HG02759 (cell line): Measurements from ENCODE around the gene SOCS2.
A peak's percentile ranks its signal among the peaks of the same experiment; 100 is the strongest.
"Not testable (repeated sequence)": the region's sequence is repeated elsewhere in the genome, so short reads cannot be mapped to it uniquely, and the experiment has no call there.

Experiments
- ATAC-seq: cut with Tn5 transposase; IDR thresholded peaks from one replicate; pipeline ENCODE4 v1.9.1; 2021; ENCODE audit warnings: mild to moderate bottlenecking, moderate library complexity; ENCODE audit not compliant: unreplicated experiment

SOCS2 gene, protein sequence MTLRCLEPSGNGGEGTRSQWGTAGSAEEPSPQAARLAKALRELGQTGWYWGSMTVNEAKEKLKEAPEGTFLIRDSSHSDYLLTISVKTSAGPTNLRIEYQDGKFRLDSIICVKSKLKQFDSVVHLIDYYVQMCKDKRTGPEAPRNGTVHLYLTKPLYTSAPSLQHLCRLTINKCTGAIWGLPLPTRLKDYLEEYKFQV

DNA sequence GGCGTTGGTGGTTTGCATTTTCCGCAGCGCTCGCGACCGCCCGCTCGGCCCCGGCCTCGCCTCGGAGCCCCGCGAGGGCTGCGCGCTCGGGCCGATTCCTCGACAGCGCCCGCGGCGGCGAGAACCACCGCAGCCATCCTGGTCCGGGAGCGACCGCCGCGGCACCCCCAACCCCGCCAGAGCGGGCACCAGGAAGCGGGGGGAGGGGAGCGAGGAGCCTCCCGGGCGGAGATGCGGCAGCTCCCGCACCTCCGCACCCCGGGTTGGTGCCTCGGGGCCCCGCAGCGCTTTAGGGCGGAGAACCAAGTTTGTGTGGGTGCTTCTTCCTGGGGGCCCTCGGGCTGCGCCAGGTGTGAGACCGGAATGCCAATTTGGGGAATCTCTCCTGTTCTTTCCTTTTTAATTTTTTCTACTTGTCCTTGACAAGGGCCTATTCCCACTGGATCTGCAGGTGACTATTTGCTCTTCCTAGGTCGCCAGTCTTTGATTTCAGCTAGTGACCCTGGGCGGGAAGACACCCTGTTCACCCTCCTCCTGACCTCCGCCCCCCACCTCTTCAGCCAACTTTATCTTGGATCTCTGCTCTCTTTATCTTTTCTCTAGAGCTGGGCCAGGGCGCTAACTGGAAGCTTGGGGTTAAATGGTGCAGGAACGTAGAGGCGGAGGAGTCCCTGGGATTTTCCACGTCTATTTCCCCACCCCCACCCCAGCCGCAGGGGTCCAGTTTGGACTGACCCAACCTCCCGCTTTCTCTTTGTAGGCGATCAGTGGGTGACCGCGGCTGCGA is at the start of gene SOCS2:
Gene SOCS2 (plus strand): TSS at position 751 of the 787 bp plus-strand sequence. CDS start 223 bp downstream, outside the sequence.
- no peak for ATAC-seq

DNA sequence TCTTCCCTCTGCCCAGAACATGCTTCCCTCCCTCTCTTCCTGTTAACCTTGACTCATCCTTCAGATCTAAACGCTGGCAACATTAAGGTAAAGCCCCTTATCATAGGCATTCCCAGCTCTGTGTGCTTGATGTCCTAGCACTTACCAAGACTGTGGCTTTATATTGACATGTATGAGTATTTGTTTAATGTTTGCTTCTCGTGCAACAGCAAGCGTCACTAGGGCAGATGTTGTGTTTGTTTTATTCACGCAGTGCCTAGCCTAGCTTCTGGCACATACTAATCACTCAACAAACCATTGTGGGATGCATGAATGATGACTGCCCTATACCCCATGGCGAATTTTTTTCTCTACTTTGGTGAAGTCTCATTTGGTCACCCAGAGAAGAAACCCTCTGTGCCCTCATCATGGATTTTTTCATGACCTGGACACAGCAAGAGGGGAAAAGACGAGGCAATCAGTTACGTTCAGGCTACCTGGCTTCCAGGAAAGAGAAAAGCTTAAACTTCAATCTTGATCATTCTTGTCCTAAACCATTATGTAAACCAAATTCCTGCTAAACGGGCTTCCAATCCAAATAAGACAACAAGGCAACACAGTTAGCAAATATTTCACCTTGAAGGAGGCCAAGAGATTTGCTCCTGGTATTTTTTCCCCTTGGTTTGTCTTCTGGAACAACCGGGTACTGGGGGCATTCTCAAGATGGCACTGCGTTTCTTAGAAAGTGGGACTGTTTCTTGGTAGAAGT is 47.9 kb upstream of the SOCS2 start:
- ATAC-seq, result no peak

DNA sequence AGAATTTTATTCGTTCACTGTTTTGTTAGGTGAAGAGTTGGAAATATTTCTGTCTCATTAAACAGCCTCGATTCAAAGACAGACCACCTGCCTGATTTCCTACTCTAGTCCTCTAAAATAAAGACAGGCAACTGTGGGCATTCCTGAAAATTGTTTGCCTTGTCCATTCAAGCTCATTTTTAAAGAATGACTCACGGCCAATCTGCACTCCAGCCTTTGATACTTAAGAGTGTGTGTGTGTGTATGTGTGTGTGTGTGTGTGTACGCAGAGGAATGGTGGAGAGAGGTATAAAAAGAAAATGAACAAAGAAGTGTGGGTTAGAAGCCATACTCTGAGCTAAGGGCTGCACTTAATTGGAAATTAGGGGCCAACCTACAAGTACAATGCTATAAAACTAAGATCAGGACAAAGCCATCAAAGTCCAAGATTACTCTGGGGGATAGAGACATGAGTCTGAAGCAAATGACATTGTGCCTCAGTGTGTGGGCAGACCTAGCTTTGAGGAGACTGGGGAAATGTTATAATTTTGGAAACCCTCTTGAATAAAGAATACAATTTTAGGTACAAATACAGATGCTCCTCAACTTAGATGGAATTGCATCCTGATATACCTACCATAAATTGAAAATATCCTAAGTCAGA is 45.6 kb upstream of the SOCS2 start:
- no peak for ATAC-seq

DNA sequence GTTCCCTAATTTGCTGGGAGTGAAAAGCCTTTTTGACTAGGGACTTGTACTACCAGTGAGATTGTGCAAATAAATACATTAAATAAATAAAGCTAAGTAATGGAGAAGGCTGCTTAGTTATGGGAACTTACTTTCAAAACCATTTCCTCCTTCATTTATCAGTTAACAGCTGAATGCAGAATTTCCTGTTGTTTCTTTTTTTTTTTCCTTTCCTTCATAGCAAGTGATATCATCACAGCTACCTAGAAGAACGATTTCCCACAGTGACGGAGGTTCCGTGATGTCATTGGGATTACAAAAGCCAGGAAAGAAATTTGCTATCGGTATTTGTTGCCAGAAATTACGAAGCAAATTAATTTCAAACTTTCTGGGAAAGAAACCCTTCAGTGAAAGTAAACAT is 42.1 kb upstream of the SOCS2 start:
- ATAC-seq, result no peak

DNA sequence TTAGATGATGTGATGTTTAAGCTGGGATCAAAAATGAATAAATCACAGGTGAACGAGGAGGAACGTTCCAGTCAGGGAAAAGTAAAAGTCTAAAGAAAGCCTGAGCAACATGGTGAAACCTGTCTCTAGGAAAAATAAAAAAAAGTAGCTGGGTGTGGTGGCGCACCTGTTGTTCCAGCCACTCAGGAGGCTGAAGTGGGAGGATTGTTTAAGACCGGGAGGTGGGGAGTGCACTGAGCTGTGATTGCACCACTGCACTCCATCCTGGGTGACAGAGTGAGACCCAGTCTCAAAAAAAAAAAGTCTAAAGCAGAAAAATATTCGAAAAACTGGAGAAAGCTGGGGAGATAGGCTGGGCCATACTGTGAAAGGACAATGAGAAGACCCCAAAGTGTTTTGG is 39.2 kb upstream of the SOCS2 start:
- no peak for ATAC-seq

DNA sequence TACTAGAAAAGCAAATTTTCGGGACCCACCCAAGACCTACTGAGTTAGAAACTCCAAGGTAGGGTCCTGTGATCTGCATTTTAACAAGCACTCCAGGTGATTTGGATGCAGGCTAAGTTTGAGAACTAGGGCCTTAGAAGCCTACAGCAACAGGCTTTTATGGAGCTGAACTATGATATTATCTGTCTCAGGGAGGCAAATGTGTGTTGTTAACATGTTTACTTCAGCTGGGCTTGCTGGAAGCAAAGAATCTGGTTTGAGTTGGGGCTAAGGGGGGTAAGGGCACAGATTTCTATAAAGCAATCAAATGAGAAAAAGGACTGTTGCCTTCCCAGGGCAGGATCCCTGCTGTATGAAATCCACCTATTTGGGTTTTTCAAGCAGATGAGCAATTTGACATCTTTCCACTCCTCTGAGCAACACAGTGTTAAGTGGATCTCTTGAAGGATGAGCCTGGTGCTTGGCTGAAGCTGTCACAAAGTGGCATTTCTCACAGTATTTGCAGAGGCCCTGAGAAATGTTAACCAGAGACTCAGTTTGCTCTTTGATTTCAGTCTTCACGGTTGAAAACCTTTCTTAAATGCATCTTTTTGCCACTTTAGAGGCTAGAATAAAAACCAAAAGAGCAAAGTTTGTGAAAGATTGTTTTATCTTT is 36.2 kb upstream of the SOCS2 start:
- ATAC-seq, result peak; percentile 42

DNA sequence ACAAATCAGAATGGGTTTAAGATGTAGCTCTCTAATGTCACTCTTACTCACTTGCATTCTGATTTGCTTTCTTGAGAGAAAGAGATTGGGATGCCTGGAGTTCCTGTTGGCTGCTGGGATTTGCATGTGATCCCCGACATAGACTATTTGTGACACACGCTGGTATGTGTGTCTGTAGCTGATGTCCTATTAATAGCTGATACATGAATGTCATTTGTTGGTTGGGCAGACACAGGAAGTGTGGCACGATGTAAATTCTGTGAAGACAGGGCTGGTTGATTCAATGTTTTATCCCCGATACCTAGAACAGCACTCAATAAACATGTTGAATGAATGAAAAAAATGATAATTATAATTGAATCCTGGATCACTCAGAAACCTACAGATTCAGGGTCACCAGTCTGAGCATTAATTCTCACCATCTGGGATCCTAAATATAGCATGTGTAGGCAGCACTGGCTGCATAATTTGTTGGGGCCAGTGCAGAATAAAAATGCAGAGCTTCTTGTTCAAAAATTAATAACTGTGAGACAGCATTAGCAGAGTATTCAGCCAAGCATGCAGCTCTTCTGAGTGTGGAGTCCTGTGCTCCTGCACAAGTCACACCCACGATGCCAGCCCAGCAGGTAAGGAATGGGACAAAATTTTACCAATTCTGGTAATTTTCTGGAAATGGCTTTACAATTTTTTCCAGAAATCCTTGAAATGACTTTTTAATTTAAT is 35.5 kb upstream of the SOCS2 start:
- peak; percentile 90 for ATAC-seq

DNA sequence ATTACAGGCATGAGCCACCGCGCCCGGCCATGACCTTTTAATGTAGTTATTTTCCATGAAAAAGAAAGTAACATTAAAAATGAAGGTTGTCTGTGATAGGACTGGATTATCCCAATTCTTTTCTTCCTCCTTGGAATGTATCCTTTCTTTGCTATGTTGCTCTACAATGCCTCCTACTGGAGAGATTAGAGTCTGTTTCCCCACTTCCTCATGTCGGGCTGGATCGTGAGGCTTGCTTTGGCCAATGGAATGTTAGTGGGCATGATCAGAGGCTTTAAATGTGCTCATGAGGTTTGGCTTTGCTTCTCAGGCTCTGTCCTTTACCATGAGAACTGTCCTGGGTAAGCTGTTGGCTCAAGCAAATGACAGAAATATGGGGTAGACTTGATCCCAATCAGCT is 34.7 kb upstream of the SOCS2 start:
- ATAC-seq, result no peak

DNA sequence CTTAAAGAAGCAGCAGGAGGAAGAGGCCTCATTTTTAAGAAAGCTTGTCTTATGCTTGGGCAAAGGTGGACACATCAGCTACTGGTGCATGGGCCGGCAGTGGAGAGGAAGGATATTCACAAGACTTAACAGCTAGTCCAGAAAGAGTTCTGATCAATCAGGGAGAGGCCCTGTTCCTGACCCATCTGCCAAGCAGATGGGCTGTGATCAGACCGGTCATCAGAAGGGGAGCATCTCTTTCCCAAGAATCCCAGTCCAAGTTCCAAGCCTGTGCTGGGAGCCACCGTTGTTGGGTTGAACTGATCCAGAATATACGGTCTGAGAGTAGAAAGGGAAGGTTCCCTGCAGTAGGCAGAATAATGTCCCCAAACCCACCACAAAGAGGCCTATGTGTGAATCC is 32.7 kb upstream of the SOCS2 start:
- no peak for ATAC-seq

DNA sequence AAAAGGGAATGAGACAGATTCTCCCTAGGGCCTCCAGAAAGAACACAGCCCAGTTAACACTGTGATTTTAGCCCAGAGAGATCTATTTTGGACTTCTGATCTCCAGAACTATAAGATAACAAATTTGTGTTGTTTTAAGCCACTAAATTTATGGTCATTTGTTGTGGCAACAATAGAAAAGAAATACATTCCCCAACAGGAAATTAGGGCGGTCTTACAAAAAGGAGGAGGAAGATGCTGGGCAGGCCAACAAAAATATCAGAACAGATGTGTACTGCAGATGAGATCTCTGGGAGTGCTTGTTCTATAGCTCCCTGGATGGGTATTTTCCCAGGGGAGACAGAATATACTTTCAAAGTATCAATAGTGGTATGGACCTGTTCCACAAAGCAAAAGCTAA is 32.0 kb upstream of the SOCS2 start:
- no peak for ATAC-seq

DNA sequence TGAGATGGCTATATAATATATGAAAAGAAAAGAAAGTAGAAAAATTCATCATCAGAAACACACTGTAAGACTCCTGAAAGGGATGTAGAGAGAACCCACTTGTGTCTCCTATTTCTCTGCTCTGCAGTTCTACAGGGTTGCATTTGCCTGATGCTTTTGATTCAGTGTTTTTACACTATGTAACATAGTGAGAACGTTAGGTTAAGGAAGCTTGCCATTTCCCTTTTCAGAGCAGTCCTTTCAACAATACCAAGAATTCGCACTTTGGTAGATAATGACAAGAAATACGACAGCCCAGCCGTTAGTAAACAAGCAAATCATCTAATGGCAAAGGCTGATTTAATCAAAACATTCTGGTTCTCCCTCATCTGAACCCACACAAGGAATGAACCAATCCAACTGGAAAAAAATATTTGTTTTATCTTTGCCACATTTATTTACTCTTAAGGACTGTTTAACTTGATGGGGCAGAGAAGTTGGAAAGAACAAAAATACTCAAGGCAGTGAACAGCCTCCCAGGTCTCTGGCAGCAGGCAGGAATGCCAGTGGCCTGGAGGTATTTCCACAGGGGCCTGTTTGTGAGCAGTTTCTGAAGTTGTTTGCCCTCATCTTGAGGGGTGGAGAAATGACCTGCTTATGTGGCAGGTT is 30.8 kb upstream of the SOCS2 start:
- no peak for ATAC-seq

DNA sequence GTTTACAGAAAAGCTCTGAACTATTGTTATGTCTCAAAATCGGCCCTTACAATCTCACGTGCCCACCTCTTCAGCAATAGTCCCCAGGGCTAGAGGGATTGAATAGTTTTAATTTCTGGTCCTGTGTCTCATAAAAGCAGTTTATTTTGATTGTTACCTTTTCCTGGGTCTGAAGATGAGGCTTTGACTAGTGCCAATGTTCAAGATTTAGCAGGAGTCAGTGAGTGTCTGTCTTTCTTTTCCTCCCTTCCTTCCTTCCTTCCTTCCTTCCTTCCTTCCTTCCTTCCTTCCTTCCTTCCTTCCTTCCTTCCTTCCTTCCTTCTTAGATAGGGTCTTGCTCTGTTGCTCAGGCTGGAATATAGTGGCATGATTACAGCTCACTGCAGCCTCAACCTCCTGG is 24.7 kb upstream of the SOCS2 start:
- ATAC-seq, result no peak

DNA sequence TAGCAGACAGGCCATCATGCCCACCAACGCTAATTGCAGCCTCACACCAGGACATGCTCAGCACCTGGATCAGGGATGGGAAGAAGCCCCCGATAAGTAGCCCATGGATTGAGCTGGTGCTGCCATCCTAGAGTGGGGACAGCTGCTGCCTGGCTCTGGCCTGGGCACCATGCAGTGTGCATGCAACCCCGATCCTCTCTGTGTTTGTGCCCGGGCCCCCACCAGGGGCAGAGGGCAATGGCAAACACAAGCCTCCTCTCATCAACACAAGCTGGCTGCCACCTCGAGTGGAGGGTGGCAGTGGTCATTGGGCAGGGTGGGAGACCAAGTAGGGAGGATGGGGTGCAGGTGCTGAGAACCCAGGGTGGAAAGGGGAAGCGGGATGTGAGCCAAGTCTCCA is 23.3 kb upstream of the SOCS2 start:
- no peak for ATAC-seq

DNA sequence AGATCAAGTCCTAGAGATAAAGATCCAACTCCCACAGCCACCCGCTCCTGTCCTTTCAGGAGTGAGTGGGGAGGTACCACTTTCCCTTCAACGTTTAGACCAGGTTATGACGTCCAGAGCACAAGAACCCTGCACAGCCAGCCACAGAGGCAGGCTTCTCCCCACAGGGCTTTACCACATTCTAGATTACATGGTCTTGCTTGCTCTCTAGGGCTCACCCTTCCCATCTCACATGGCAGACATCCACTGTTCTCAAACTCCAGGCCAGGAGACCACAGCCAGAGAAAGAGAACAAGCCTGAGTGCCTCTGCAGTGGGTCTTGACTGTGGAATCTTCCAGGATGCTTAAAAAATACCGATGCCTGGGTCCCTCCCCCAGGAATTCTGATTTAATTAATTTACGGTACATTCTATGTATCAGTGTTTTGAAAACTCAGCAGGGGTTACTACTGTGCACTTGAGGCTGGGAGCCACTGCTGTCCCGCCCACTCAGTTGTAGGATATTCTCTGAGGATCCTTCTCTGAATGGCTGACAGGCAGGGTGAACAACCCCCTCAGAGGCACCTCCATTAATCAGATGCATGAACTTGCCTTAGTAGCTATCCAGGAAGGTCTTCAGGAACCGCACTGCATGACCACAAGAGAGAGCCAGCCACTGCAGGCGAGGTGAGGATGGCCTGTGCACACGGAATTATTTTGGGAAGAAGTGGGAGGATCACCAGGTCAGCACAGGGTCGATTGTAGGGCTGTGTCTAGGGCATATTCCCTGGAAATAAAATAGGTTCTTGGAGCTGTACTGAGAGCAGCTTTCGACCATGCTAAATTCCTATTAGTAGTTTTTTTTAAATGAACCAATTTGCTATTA is 21.5 kb upstream of the SOCS2 start:
- no peak for ATAC-seq

DNA sequence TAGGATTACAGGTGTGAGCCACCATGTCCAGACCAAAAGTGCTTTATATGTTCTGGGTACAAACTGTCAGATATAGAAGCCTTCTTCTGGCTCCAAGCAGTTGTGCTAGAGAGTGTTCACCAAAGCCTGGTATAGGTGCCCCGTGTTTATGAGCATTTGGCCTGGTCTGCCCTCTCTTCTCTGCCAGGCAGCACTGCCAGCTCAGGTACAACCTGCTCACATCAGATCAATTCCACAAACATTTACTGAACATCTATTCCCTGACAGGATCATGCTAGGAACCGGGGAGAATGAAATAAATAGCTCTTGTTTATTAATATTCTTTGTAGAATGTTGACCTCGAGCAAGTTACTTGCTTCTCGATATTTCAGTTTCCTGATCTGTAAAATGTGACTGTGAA is 20.0 kb upstream of the SOCS2 start:
- ATAC-seq, result no peak

DNA sequence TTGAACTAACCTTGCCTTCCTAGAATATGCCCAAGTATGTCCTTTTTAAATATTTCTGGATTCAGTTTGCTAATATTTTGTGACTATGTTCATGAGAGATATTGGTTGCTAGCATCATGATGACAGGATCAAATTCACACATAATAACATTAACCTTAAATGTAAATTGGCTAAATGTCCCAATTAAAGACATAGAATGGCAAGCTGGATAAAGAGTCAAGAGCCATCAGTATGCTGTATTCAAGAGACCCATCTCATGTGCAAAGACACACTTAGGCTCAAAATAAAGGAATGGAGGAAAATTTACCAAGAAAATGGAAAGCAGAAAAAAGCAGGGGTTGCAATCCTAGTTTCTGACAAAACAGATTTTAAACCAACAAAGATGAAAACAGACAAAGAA is 14.6 kb upstream of the SOCS2 start:
- ATAC-seq, result not testable (repeated sequence)

DNA sequence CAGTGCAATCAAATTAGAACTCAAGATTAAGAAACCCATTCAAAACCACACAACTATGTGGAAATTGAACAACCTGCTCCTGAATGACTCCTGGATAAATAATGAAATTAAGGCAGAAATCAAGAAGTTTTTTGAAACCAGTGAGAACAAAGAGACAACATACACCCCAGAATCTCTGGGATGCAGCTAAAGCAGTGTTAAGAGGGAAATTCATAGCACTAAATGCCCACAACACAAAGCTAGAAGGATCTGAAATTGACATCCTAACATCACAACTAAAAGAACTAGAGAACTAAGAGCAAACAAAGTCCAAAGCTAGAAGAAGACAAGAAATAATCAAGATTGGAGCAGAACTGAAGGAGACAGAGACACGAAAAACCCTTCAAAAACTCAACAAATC is 13.8 kb upstream of the SOCS2 start:
- not testable (repeated sequence) for ATAC-seq

DNA sequence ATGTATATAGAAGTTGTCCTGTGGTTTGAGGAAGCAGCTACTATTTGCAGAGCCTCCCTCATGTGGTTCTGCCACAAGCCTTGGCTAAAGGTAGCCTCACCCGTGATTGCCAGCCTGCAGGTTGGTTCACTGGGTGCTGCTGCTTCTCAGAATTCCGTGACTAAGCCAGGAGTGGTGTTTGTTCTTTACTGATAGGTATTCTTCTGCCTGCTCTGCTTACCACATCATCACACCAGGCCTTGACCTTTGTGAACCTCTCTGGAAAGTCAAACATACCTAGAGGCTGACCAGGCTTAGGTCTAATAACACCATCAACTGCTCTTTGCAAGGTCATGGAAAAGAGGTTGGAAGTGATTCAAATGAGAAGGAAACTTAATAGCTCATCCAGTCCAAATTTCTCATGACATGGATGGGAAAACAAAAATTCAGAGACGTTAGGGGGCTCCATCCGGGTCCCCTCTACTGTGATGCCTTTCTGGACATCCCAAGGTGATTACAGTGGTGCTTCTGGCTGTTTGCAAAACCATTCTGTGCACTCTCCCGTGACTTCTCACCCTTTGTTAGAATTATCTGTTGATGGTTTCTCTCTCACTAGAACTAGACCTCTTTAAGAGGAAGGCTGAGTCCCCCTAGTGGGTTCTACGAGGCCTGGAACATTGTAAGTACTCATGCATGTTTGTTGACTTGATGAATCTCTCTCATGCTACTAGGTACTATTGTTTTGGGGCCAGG is 8.5 kb upstream of the SOCS2 start:
- ATAC-seq, result no peak
